ENCODE data around the gene PFKFB2.
A peak's percentile ranks its signal among the peaks of the same experiment; 100 is the strongest.
"Not testable (repeated sequence)": the region's sequence is repeated elsewhere in the genome, so short reads cannot be mapped to it uniquely, and the experiment has no call there.

Gene PFKFB2

GRCh38 chr1:207039380-207040180, 13.5 kb upstream of the PFKFB2 start:
- DNase-seq (ENCODE audit: low spot score), result no peak

- no peak for DNase-seq (ENCODE audit: low spot score)
Observed at GRCh38 chr1:207040181-207040533, 12.9 kb upstream of the PFKFB2 start.

GRCh38 chr1:207041397-207041796, 11.7 kb upstream of the PFKFB2 start:
- not testable (repeated sequence) for DNase-seq (ENCODE audit: low spot score)

- no peak for DNase-seq (ENCODE audit: low spot score)
Observed at GRCh38 chr1:207045453-207045852, 7.6 kb upstream of the PFKFB2 start.

- DNase-seq (ENCODE audit: low spot score), result no peak
Observed at GRCh38 chr1:207047505-207047904, 5.6 kb upstream of the PFKFB2 start.

- DNase-seq (ENCODE audit: low spot score), result no peak
Observed at GRCh38 chr1:207048041-207048440, 5.0 kb upstream of the PFKFB2 start.

- DNase-seq (ENCODE audit: low spot score), result no peak
Observed at GRCh38 chr1:207049054-207049453, 4.0 kb upstream of the PFKFB2 start.

GRCh38 chr1:207049514-207049913, 3.6 kb upstream of the PFKFB2 start:
- no peak for DNase-seq (ENCODE audit: low spot score)

- DNase-seq (ENCODE audit: low spot score), result peak; percentile 70
Observed at GRCh38 chr1:207049974-207050391, 3.1 kb upstream of the PFKFB2 start.

GRCh38 chr1:207050480-207051190, 2.4 kb upstream of the PFKFB2 start:
- peak; percentile 92 for DNase-seq (ENCODE audit: low spot score)

GRCh38 chr1:207051191-207051943, 1.7 kb upstream of the PFKFB2 start, which contains the start of gene YOD1:
TSS of gene YOD1 (minus strand) at chr1:207051208. CDS start at chr1:207051030, 178 bp downstream.
- DNase-seq (ENCODE audit: low spot score), result no peak

- DNase-seq (ENCODE audit: low spot score), result no peak
Observed at GRCh38 chr1:207054491-207054890, 1.4 kb downstream of the PFKFB2 start.

- DNase-seq (ENCODE audit: low spot score), result no peak
Observed at GRCh38 chr1:207055386-207056001, 2.4 kb downstream of the PFKFB2 start.

- DNase-seq (ENCODE audit: low spot score), result no peak
Observed at GRCh38 chr1:207056673-207057072, 3.6 kb downstream of the PFKFB2 start.

- no peak for DNase-seq (ENCODE audit: low spot score)
Observed at GRCh38 chr1:207058252-207058651, 5.2 kb downstream of the PFKFB2 start.

GRCh38 chr1:207058878-207059867, 6.1 kb downstream of the PFKFB2 start:
- DNase-seq (ENCODE audit: low spot score), result no peak

- no peak for DNase-seq (ENCODE audit: low spot score)
Observed at GRCh38 chr1:207059881-207060280, 6.8 kb downstream of the PFKFB2 start.

GRCh38 chr1:207060596-207060995, 7.5 kb downstream of the PFKFB2 start:
- no peak for DNase-seq (ENCODE audit: low spot score)

- no peak for DNase-seq (ENCODE audit: low spot score)
Observed at GRCh38 chr1:207062058-207062457, 9.0 kb downstream of the PFKFB2 start.

GRCh38 chr1:207063014-207063413, 9.9 kb downstream of the PFKFB2 start:
- no peak for DNase-seq (ENCODE audit: low spot score)

- no peak for DNase-seq (ENCODE audit: low spot score)
Observed at GRCh38 chr1:207064561-207064960, 11.5 kb downstream of the PFKFB2 start.
